DMS114 treated with DMSO at 0.1 percent for 48 hours (cell line): ENCODE results near the gene THUMPD3.

Source experiments
- DNase-seq: peaks from one replicate; lab custom pipeline; 2025; ENCODE audit not compliant: unreplicated experiment; lab: John Stamatoyannopoulos, UW

Gene THUMPD3

GRCh38 chr3:9396632-9397331, 33.9 kb downstream of the THUMPD3 start:
- peak; percentile 89 for DNase-seq

GRCh38 chr3:9397332-9397905, 34.6 kb downstream of the THUMPD3 start, which contains the start of gene SETD5:
Gene SETD5 (plus strand): TSS chr3:9397615. CDS start chr3:9428939, 31,324 bp downstream.
- DNase-seq: peak; percentile 85

- DNase-seq: no peak
These were observed 35.2 kb downstream of the THUMPD3 start for GRCh38 chr3:9397906-9398699.

- peak; percentile 53 for DNase-seq
These were observed 36.0 kb downstream of the THUMPD3 start for GRCh38 chr3:9398700-9399336.

GRCh38 chr3:9399337-9399703, 36.5 kb downstream of the THUMPD3 start:
- peak; percentile 59 for DNase-seq

GRCh38 chr3:9399746-9400145, 36.9 kb downstream of the THUMPD3 start:
- DNase-seq: peak; percentile 59

- DNase-seq: no peak
These were observed 37.8 kb downstream of the THUMPD3 start for GRCh38 chr3:9400616-9401015.

- no peak for DNase-seq
These were observed 39.1 kb downstream of the THUMPD3 start for GRCh38 chr3:9401986-9402385.

- no peak for DNase-seq
These were observed 39.8 kb downstream of the THUMPD3 start for GRCh38 chr3:9402410-9403228.

GRCh38 chr3:9403463-9403862, 40.6 kb downstream of the THUMPD3 start:
- DNase-seq: no peak

- no peak for DNase-seq
These were observed 41.8 kb downstream of the THUMPD3 start for GRCh38 chr3:9404680-9405079.

GRCh38 chr3:9405756-9406155, 42.9 kb downstream of the THUMPD3 start:
- DNase-seq: no peak

GRCh38 chr3:9406856-9407626, 44.2 kb downstream of the THUMPD3 start:
- DNase-seq: no peak

GRCh38 chr3:9408061-9408460, 45.2 kb downstream of the THUMPD3 start:
- DNase-seq: no peak

GRCh38 chr3:9408546-9408945, 45.7 kb downstream of the THUMPD3 start:
- no peak for DNase-seq

- DNase-seq: no peak
These were observed 47.4 kb downstream of the THUMPD3 start for GRCh38 chr3:9409981-9410854.

- no peak for DNase-seq
These were observed 48.4 kb downstream of the THUMPD3 start for GRCh38 chr3:9411302-9411701.

GRCh38 chr3:9412293-9412692, 49.4 kb downstream of the THUMPD3 start:
- no peak for DNase-seq

GRCh38 chr3:9414826-9415225, 52.0 kb downstream of the THUMPD3 start:
- no peak for DNase-seq
